Liver (tissue), 9 donors: Measurements from ENCODE around the gene KIAA1755. TPM values are rescaled to one million over a fixed set of nuclear protein-coding genes. Genes with fewer than 3 reads are reported as not detected.

ENCODE experiments used
- DNase-seq: peaks from one replicate; pipeline ENCODE4 v3.0.0-alpha.2; 2017; ENCODE audit warnings: low spot score
- H3K27ac ChIP-seq, 2 donors: one replicate each; pipeline ENCODE4 v1.7.0; 2013; ENCODE audit warnings: inconsistent platforms in 2 of 2, low read length in 2 of 2, control low read depth in 1 of 2, low read depth in 1 of 2, mild to moderate bottlenecking in 1 of 2
- H3K27me3 ChIP-seq, 4 donors: one replicate each; pipeline versions ENCODE4 v1.6.1 to v1.7.0; 2013; ENCODE audit warnings: low read length in 3 of 4, inconsistent platforms in 1 of 4, mild to moderate bottlenecking in 1 of 4, moderate library complexity in 1 of 4; ENCODE audit not compliant: control insufficient read depth in 4 of 4, insufficient read depth in 4 of 4
- H3K36me3 ChIP-seq, 4 donors: one replicate each; pipeline versions ENCODE4 v1.6.1 to v1.7.0; 2013; ENCODE audit warnings: low read length in 3 of 4, mild to moderate bottlenecking in 3 of 4, low read depth in 1 of 4, moderate library complexity in 1 of 4; ENCODE audit not compliant: control insufficient read depth in 4 of 4, insufficient read depth in 3 of 4
- H3K4me1 ChIP-seq, 4 donors: one replicate each; pipeline versions ENCODE4 v1.6.1 to v1.7.0; 2013; ENCODE audit warnings: low read length in 3 of 4, mild to moderate bottlenecking in 3 of 4, moderate library complexity in 1 of 4; ENCODE audit not compliant: control insufficient read depth in 4 of 4, insufficient read depth in 4 of 4
- H3K4me3 ChIP-seq, 3 donors: one replicate each; pipeline versions ENCODE4 v1.6.1 to v1.7.0; 2013; ENCODE audit warnings: low read length in 3 of 3, control low read depth in 1 of 3, low read depth in 1 of 3, mild to moderate bottlenecking in 1 of 3
- H3K9ac ChIP-seq, 2 donors: one replicate each; pipeline ENCODE4 v1.7.0; 2013; ENCODE audit warnings: low read length in 2 of 2, mild to moderate bottlenecking in 2 of 2, moderate library complexity in 2 of 2, control low read depth in 1 of 2, low read depth in 1 of 2
- H3K9me3 ChIP-seq, 4 donors: one replicate each; pipeline versions ENCODE4 v1.6.1 to v1.7.0; 2013; ENCODE audit warnings: low read length in 3 of 4; ENCODE audit not compliant: control insufficient read depth in 4 of 4
- EGR1 ChIP-seq, 2 donors: IDR thresholded peaks; 2 replicates each; pipeline ENCODE4 v1.6.1; 2016 to 2018; ENCODE audit warnings: antibody characterized with exemption in 2 of 2, low read depth in 2 of 2
- FOXA1 ChIP-seq: IDR thresholded peaks from 2 replicates; pipeline ENCODE4 v1.6.1; 2016; ENCODE audit warnings: antibody characterized with exemption
- FOXA2 ChIP-seq: IDR thresholded peaks from 2 replicates; pipeline ENCODE4 v1.6.1; 2016; ENCODE audit warnings: antibody characterized with exemption
- HNF4A ChIP-seq, 2 donors: conservative IDR thresholded peaks; 2 replicates each; pipeline ENCODE4 v1.6.1; 2016; ENCODE audit warnings: antibody characterized with exemption in 2 of 2, mild to moderate bottlenecking in 2 of 2
- HNF4G ChIP-seq: IDR thresholded peaks from 2 replicates; pipeline ENCODE4 v1.6.1; 2016; ENCODE audit warnings: antibody characterized with exemption
- JUND ChIP-seq, 2 donors: IDR thresholded peaks; 2 replicates each; pipeline ENCODE4 v1.6.1; 2016; ENCODE audit warnings: antibody characterized with exemption in 2 of 2
- RAD21 ChIP-seq, 2 donors: IDR thresholded peaks; 2 replicates each; pipeline ENCODE4 v1.6.1; 2016; ENCODE audit warnings: antibody characterized with exemption in 2 of 2, mild to moderate bottlenecking in 2 of 2
- RXRA ChIP-seq, 2 donors: IDR thresholded peaks; 2 replicates each; pipeline ENCODE4 v1.6.1; 2017 to 2018; ENCODE audit warnings: antibody characterized with exemption in 2 of 2, mild to moderate bottlenecking in 1 of 2
- SP1 ChIP-seq: IDR thresholded peaks from 2 replicates; pipeline ENCODE4 v1.6.1; 2018; ENCODE audit warnings: antibody characterized with exemption, mild to moderate bottlenecking
- YY1 ChIP-seq: IDR thresholded peaks from 2 replicates; pipeline ENCODE4 v1.6.1; 2016; ENCODE audit warnings: antibody characterized with exemption, mild to moderate bottlenecking
- WGBS: extraction: QIAGEN DNeasy Blood & Tissue Kit; methylation state at CpG from one replicate; pipeline ENCODE4 v1.1.7; 2013; 5-methylcytosine and 5-hydroxymethylcytosine counted together
- polyA plus RNA-seq, 2 donors: library from polyadenylated mRNA; stranded (reverse) in 1 of 2; unstranded in 1 of 2; fragments of 200-250 nt in 1 of 2; fragments of >200 nt in 1 of 2; fragmentation: Nextera tagmentation in 1 of 2; extraction: Ambion mirVana in 1 of 2; gene quantifications; one replicate each; pipeline versions ENCODE4 v1.2.1 to v1.2.3, GENCODE V29; 2013 to 2015
- total RNA-seq, 2 donors: library from RNA; depleted of rRNA; stranded (reverse); fragments of >200 nt; gene quantifications; one replicate each; pipeline ENCODE4 v1.2.3, GENCODE V29; 2014
- TF ChIP-seq, protein P1 (sequence below): IDR thresholded peaks from 2 replicates; pipeline ENCODE4 v1.6.1; 2016; ENCODE audit warnings: antibody characterized with exemption
- TF ChIP-seq, protein P2 (sequence below): IDR thresholded peaks from 2 replicates; pipeline ENCODE4 v1.6.1; 2016; ENCODE audit warnings: antibody characterized with exemption, mild to moderate bottlenecking
- TF ChIP-seq, protein P3 (sequence below): fragments of 150-350 bp; IDR thresholded peaks from 2 replicates; pipeline ENCODE4 v1.5.1; 2017; ENCODE audit warnings: improper control_type of control experiment, low read depth, low read length; ENCODE audit not compliant: missing input control
- TF ChIP-seq, protein P4 (sequence below): IDR thresholded peaks from 2 replicates; pipeline ENCODE4 v1.6.1; 2016; ENCODE audit warnings: antibody characterized with exemption
- donor health status: healthy.
- donor health status: healthy.
- donor health status: healthy.
- donor health status: healthy.
- donor health status: healthy.

KIAA1755 gene
- total and polyA plus RNA-seq, 4 donors: 0.09 to 1.4 (median 0.81) TPM

DNA sequence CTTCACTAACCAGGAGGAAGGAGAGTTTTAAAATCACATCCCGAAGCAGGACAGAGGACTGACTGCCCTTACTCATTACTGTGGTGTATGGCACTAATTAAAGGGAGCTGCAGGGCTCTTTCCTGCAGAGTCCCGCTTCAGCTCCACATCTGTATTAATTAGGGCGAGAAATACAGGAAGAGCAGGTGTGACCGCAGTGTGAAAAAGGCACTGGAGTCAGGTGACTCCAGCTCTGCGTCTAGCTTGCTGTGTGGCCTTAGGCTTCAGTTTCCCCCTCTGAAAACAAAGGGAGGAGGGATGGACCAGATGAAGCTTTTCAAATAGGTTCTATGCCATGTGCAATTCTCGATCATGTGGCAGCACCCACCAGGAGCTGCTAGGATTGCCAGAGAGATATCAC, 34.0 kb downstream of the KIAA1755 start:
- Histone ChIP-seq H3K9ac (no peak overlapping the region), H3K36me3 (no peaks in the 10 kb centered on the region), H3K27me3 (no peaks in the 10 kb centered on the region), H3K4me3 (no peak overlapping the region), H3K4me1 (no peaks in the 10 kb centered on the region), H3K9me3 (no peaks in the 10 kb centered on the region), H3K27ac (no peak overlapping the region)
- 82% methylated on average over 6 of the region's 6 CpGs for WGBS
- DNase-seq: no peak
- no peak for TF ChIP-seq RAD21 (IDR thresholded peaks at IDR 0.05)
- no peak for TF ChIP-seq SP1
- no peak for TF ChIP-seq RXRA (IDR thresholded peaks at IDR 0.05)
- TF ChIP-seq, protein P1, sequence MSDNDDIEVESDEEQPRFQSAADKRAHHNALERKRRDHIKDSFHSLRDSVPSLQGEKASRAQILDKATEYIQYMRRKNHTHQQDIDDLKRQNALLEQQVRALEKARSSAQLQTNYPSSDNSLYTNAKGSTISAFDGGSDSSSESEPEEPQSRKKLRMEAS: no peak

DNA sequence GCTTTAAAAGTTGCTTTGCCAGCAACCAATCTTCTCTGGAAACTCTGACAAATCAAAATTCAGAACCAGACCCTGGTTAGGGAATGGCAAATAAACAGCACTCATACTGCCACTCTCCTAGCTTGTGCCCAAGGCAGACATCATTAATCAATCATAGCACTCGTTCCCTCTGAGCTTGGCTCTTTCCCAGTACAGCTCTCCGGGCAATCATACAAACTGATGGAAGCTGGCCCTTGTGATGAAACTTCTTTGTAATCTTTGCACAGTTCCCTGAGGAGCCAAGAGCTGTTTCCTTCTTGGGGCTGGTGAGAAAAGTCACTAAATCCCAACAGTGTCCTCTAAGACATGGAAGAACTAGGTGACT, 34.7 kb downstream of the KIAA1755 start:
- H3K9me3 ChIP-seq: no peaks in the 10 kb centered on the region
- no peak overlapping the region for H3K9ac ChIP-seq
- no peak overlapping the region for H3K27ac ChIP-seq
- 37% methylated on average over 2 of the region's 2 CpGs for WGBS
- H3K36me3 ChIP-seq: no peaks in the 10 kb centered on the region
- H3K4me1 ChIP-seq: peaks cover 0 to 3% (median 0%) of the 10 kb centered on the region in 4 donors
- H3K27me3 ChIP-seq: no peaks in the 10 kb centered on the region
- no peak overlapping the region for H3K4me3 ChIP-seq
- no peak for TF ChIP-seq FOXA2
- no peak for TF ChIP-seq SP1
- TF ChIP-seq FOXA1: no peak
- no peak for TF ChIP-seq RAD21 (IDR thresholded peaks at IDR 0.05)
- no peak for TF ChIP-seq YY1
- TF ChIP-seq, protein P2, sequence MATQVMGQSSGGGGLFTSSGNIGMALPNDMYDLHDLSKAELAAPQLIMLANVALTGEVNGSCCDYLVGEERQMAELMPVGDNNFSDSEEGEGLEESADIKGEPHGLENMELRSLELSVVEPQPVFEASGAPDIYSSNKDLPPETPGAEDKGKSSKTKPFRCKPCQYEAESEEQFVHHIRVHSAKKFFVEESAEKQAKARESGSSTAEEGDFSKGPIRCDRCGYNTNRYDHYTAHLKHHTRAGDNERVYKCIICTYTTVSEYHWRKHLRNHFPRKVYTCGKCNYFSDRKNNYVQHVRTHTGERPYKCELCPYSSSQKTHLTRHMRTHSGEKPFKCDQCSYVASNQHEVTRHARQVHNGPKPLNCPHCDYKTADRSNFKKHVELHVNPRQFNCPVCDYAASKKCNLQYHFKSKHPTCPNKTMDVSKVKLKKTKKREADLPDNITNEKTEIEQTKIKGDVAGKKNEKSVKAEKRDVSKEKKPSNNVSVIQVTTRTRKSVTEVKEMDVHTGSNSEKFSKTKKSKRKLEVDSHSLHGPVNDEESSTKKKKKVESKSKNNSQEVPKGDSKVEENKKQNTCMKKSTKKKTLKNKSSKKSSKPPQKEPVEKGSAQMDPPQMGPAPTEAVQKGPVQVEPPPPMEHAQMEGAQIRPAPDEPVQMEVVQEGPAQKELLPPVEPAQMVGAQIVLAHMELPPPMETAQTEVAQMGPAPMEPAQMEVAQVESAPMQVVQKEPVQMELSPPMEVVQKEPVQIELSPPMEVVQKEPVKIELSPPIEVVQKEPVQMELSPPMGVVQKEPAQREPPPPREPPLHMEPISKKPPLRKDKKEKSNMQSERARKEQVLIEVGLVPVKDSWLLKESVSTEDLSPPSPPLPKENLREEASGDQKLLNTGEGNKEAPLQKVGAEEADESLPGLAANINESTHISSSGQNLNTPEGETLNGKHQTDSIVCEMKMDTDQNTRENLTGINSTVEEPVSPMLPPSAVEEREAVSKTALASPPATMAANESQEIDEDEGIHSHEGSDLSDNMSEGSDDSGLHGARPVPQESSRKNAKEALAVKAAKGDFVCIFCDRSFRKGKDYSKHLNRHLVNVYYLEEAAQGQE: no peak
- no peak for DNase-seq

DNA sequence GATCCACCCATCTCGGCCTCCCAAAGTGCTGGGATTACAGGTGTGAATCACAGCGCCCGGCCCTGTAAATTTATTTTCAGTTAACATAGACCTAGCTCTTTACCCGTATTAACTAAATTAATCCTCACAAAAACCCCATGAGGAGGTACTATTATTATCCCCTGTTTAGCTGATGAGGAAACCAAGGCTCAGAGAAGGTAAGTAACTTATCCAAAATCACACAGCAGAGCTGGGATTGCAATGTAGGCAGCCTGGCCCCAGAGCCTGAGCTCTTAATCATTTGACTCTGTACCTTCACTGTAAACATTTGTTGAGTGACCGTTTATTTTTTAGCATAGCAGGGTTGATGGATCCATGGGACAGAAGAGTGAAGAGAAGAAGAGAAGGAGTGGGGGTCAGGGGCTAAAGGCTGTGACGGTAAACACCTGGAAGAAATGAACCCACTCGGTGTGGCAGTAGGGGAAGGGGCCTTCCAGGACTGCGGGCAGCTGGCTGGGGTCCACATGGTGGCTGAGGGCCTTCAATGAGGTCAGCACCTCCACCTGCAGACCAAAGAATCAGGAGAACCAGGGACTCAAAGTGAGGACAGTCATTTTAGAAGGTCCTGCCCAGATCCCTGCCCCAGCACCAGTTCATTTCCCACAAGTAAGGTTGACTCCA, 35.2 kb downstream of the KIAA1755 start:
- H3K27me3 ChIP-seq: no peaks in the 10 kb centered on the region
- peaks cover 0 to 4% (median 0%) of the 10 kb centered on the region in 4 donors for H3K4me1 ChIP-seq
- H3K9ac ChIP-seq: no peak overlapping the region
- H3K27ac ChIP-seq: no peak overlapping the region
- no peak overlapping the region for H3K4me3 ChIP-seq
- TF ChIP-seq EGR1 (IDR thresholded peaks at IDR 0.05; ENCODE audit: low read depth in 2 of 2) (no peak), JUND (IDR thresholded peaks at IDR 0.05) (no peak), HNF4G (no peak), HNF4A (conservative IDR thresholded peaks at IDR 0.05) (no peak), FOXA2 (no peak)
- TF ChIP-seq, protein P3, sequence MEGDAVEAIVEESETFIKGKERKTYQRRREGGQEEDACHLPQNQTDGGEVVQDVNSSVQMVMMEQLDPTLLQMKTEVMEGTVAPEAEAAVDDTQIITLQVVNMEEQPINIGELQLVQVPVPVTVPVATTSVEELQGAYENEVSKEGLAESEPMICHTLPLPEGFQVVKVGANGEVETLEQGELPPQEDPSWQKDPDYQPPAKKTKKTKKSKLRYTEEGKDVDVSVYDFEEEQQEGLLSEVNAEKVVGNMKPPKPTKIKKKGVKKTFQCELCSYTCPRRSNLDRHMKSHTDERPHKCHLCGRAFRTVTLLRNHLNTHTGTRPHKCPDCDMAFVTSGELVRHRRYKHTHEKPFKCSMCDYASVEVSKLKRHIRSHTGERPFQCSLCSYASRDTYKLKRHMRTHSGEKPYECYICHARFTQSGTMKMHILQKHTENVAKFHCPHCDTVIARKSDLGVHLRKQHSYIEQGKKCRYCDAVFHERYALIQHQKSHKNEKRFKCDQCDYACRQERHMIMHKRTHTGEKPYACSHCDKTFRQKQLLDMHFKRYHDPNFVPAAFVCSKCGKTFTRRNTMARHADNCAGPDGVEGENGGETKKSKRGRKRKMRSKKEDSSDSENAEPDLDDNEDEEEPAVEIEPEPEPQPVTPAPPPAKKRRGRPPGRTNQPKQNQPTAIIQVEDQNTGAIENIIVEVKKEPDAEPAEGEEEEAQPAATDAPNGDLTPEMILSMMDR: no peak
- TF ChIP-seq, protein P4, sequence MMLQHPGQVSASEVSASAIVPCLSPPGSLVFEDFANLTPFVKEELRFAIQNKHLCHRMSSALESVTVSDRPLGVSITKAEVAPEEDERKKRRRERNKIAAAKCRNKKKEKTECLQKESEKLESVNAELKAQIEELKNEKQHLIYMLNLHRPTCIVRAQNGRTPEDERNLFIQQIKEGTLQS: no peak
- TF ChIP-seq, protein P1: no peak
- 91% methylated on average over 8 of the region's 8 CpGs for WGBS
- H3K9me3 ChIP-seq: no peaks in the 10 kb centered on the region
- no peaks in the 10 kb centered on the region for H3K36me3 ChIP-seq
- DNase-seq: no peak
